Cardiac muscle cell (in vitro differentiated cells and primary cell): ENCODE measurements around the gene CHST14. TPM values are rescaled to one million over a fixed set of nuclear protein-coding genes. Genes with fewer than 3 reads are reported as not detected.

Experiments used
- DNase-seq, 2 donors: peaks; one replicate each; pipeline versions ENCODE4 v3.0.0 to v3.0.0-alpha.2; 2010 to 2017; ENCODE audit warnings: low read depth in 1 of 2, low spot score in 1 of 2
- H3K27ac ChIP-seq: fragments of 200-600 bp; sonication (generic); 2 replicates; pipeline ENCODE4 v1.5.1; 2016
- H3K27me3 ChIP-seq: fragments of 200-600 bp; sonication (generic); 2 replicates; pipeline ENCODE4 v1.6.0; 2016; ENCODE audit warnings: control low read depth
- H3K36me3 ChIP-seq: fragments of 200-600 bp; sonication (generic); 2 replicates; pipeline ENCODE4 v1.5.1; 2016; ENCODE audit warnings: control low read depth
- H3K4me1 ChIP-seq: fragments of 200-600 bp; sonication (generic); 2 replicates; pipeline ENCODE4 v1.8.1; 2017; ENCODE audit warnings: low read depth, mild to moderate bottlenecking, mixed run types
- H3K4me3 ChIP-seq: fragments of 200-600 bp; sonication (generic); 2 replicates; pipeline ENCODE4 v1.5.1; 2016; ENCODE audit warnings: mild to moderate bottlenecking
- H3K9me3 ChIP-seq: fragments of 200-600 bp; sonication (generic); 2 replicates; pipeline ENCODE4 v1.5.1; 2017; ENCODE audit warnings: low read depth, mild to moderate bottlenecking, control low read depth
- polyA plus RNA-seq: library from polyadenylated mRNA; unstranded; fragments of >200 nt; fragmentation: Nextera tagmentation; extraction: Ambion mirVana; gene quantifications from 2 replicates; pipeline ENCODE4 v1.2.1, GENCODE V29; 2016
- total RNA-seq: library from RNA; depleted of rRNA; stranded (reverse); fragments of >200 nt; gene quantifications from 2 replicates; pipeline ENCODE4 v1.2.3, GENCODE V29; 2016
- TF ChIP-seq, protein P1 (sequence below): IDR thresholded peaks from 2 replicates; pipeline ENCODE4 v1.5.1; 2012; ENCODE audit warnings: low read depth, mild to moderate bottlenecking, low read length

CHST14 gene
- total and polyA plus RNA-seq, 2 experiments from 2014 or later, result 22.1 to 24.4 TPM

DNA sequence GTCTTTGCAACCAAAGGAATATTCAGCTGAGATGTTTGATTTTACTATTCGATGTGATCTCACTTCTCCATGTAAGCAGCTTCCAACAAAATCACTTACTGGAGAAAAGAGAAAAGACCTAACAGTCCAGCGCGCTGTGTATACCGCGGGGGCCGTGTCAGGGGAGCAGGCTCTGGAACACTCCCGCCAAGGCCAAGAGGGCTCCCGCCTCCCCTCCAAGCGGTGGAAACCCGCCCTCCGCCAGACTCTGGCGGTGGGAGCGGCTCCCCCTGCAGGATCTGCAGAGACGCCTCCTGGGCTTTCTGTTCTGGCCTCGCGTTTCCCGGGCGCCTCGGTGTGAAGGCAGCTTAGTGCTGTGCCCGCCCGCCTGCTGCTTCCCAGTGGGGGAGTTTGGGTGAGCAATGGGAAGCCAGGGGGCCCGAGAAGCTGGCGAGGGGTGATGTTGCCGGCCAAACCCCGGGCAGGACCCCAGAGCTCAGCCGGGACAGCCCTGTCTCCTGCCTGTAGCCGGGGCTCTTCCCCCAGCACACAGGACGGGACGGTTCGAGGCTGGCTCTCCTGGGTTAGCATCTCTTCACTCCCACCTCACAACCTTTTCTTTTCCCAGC, 36.3 kb downstream of the CHST14 start:
- no peaks in the 10 kb centered on the region for H3K9me3 ChIP-seq
- H3K27ac ChIP-seq, result no peak overlapping the region
- no peak overlapping the region for H3K4me3 ChIP-seq
- peaks cover 6% of the 10 kb centered on the region for H3K4me1 ChIP-seq
- H3K36me3 ChIP-seq, result no peaks in the 10 kb centered on the region
- H3K27me3 ChIP-seq, result peaks cover 40% of the 10 kb centered on the region
- TF ChIP-seq, protein P1, sequence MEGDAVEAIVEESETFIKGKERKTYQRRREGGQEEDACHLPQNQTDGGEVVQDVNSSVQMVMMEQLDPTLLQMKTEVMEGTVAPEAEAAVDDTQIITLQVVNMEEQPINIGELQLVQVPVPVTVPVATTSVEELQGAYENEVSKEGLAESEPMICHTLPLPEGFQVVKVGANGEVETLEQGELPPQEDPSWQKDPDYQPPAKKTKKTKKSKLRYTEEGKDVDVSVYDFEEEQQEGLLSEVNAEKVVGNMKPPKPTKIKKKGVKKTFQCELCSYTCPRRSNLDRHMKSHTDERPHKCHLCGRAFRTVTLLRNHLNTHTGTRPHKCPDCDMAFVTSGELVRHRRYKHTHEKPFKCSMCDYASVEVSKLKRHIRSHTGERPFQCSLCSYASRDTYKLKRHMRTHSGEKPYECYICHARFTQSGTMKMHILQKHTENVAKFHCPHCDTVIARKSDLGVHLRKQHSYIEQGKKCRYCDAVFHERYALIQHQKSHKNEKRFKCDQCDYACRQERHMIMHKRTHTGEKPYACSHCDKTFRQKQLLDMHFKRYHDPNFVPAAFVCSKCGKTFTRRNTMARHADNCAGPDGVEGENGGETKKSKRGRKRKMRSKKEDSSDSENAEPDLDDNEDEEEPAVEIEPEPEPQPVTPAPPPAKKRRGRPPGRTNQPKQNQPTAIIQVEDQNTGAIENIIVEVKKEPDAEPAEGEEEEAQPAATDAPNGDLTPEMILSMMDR, result peak; percentile 86
- DNase-seq, result peak; percentile 82 to 91

DNA sequence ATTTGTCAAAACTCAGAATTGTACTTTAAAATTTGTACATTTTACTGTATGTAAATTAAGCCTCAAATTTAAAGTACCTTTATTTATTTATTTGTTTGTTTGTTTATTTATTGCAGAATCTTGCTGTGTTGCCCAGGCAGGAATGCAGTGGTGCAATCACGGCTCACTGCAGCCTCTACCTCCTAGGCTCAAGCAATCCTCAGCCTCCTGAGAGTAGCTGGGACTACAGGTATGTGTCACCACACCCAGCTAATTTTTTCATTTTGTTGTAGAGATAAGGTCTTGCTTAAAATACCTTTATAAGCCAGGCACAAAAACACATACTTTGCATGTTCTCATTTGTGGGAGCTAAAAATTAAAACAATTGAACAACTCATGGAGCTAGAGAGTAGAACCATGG, 37.4 kb downstream of the CHST14 start:
- DNase-seq, result no peak
- Histone ChIP-seq H3K27me3 (peaks cover 42% of the 10 kb centered on the region), H3K27ac (no peak overlapping the region), H3K4me3 (no peak overlapping the region), H3K36me3 (no peaks in the 10 kb centered on the region), H3K4me1 (peaks cover 6% of the 10 kb centered on the region), H3K9me3 (no peaks in the 10 kb centered on the region)
- TF ChIP-seq, protein P1, result no peak

DNA sequence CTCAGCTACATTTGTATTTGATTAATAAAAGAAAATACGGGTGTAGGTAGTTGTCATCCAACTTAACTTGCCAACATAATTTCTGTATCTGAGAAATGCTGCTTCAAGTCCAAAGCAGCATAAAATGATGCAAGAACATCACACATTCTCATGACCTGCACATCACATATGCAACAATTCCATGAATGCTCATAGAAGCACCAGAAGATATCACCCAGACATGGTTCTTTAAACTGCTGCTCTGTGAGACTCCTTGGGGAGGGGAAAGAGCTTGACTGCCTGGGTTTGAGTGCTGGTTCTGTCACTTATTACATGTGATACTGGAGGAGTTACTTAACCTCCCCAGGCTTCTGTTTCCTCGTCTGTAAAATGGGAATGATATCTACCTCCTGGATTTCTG, 39.4 kb downstream of the CHST14 start:
- no peaks in the 10 kb centered on the region for H3K9me3 ChIP-seq
- no peak overlapping the region for H3K4me3 ChIP-seq
- H3K27me3 ChIP-seq, result peaks cover 52% of the 10 kb centered on the region
- H3K27ac ChIP-seq, result no peak overlapping the region
- TF ChIP-seq, protein P1, result no peak
- peaks cover 6% of the 10 kb centered on the region for H3K4me1 ChIP-seq
- DNase-seq, result peak in 1 of 2 donors; percentile 33
- H3K36me3 ChIP-seq, result no peaks in the 10 kb centered on the region

DNA sequence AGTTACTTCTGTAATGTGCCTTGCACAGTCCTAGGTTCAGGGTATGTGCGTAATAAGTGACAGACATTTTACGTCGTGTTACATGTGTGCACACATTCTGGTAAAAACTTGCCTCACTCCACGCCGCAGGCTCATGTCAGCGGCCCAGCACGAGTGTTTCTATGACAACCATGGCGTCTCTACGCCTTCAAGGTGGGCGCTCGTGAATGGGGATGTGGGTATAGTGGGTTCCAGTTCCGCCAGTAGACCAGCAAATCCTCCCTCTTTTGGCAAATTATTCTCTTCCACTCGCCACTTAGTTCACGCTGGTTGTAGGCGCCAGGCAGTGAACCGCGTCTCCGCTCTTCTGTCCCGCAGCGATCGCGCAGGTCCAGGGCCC, 40.3 kb downstream of the CHST14 start:
- Histone ChIP-seq H3K4me3 (peak overlapping the region; percentile 13), H3K27me3 (peaks cover 52% of the 10 kb centered on the region)

DNA sequence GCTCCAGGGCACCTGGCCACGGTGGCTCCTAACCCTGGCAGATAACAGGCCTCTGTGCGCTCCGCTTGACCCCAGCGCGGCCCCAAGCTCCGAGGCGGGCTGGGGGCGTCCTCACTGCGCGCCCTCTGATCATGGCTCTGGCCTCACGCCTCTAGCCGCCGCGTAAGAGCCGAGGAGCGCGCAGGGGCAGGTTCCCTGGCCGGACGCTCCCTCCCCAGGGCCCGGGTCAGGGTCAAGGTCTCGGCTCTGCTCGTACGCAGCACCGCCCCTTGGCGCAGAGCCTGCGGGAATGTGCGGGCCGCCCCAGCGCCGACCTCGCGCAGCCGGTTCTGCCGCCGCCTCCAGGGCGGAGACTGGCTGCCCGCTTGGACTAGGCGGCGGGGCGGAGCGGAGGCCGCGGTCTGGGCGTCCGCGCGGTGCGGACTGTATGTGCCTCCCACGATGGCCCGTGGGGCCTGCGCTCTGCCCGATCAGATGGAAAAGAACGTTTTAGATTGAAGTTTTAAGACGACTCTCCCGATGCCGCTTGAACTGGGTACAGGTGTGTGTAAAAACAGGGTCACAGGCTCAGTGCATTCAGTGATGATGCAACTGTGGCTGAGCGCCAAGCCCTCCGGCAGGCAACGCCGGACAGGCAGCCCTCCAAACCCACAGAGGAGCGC, 40.8 kb downstream of the CHST14 start:
- no peaks in the 10 kb centered on the region for H3K36me3 ChIP-seq
- peaks cover 3% of the 10 kb centered on the region for H3K4me1 ChIP-seq
- no peaks in the 10 kb centered on the region for H3K9me3 ChIP-seq
- H3K27ac ChIP-seq, result no peak overlapping the region
- peaks cover 52% of the 10 kb centered on the region for H3K27me3 ChIP-seq
- DNase-seq, result peak; percentile 63
- peak overlapping the region; percentile 13 for H3K4me3 ChIP-seq
- TF ChIP-seq, protein P1, result no peak

More for the DNA sequence above, 40.3 kb downstream of the CHST14 start:
- H3K36me3 ChIP-seq, result no peaks in the 10 kb centered on the region
- peak in 1 of 2 donors; percentile 14 for DNase-seq
- H3K27ac ChIP-seq, result no peak overlapping the region
- H3K9me3 ChIP-seq, result no peaks in the 10 kb centered on the region
- peaks cover 6% of the 10 kb centered on the region for H3K4me1 ChIP-seq
- TF ChIP-seq, protein P1, result no peak
